ENCODE measurements around the gene REV3L. TPM values are rescaled to one million over a fixed set of nuclear protein-coding genes. Genes with fewer than 3 reads are reported as not detected.

REV3L gene
- total and polyA plus RNA-seq, 2 of the 13 experiments (the other 11 are each of a cell fraction or from before 2014, with no cell fraction given) = 12.8 to 31.3 TPM

GRCh38 chr6:111482959-111483735 is at the start of gene REV3L (continued):
- TF ChIP-seq RNF219 (CRISPR knock-in tag; IDR thresholded peaks at IDR 0.05) = peak; percentile 53; the same call in 1 of the 2 replicates
- TF ChIP-seq TBP (CRISPR knock-in tag; IDR thresholded peaks at IDR 0.05) = no peak
- TF ChIP-seq ZNF644 (CRISPR knock-in tag; IDR thresholded peaks at IDR 0.05; ENCODE audit: low read depth) = no peak
- TF ChIP-seq ZNF576 (CRISPR knock-in tag; IDR thresholded peaks at IDR 0.05) = 0 out of 2 replicates have a peak, but pooled peaks have one; percentile 13
- TF ChIP-seq SRSF1 (optimal IDR thresholded peaks at IDR 0.05; ENCODE audit: low read depth, low read length) = peak; percentile 76
- TF ChIP-seq ZNF629 (CRISPR knock-in tag; conservative IDR thresholded peaks at IDR 0.05) = 0 out of 2 replicates have a peak, but pooled peaks have one; percentile 22
- TF ChIP-seq ZNF407 (CRISPR knock-in tag; IDR thresholded peaks at IDR 0.05; ENCODE audit: not compliant biosample characterization) = no peak
- TF ChIP-seq ZNF275 (CRISPR knock-in tag; IDR thresholded peaks at IDR 0.05; ENCODE audit: borderline replicate concordance) = peak; percentile 86; the same call in 1 of the 2 replicates
- no peak for TF ChIP-seq ZNF382 (CRISPR knock-in tag; IDR thresholded peaks at IDR 0.05; ENCODE audit: borderline replicate concordance)
- TF ChIP-seq HNF4G (IDR thresholded peaks at IDR 0.05; ENCODE audit: borderline replicate concordance, low read depth, low read length) = no peak
- TF ChIP-seq HNF4G (CRISPR knock-in tag; IDR thresholded peaks at IDR 0.05; ENCODE audit: borderline replicate concordance, low read depth) = 0 out of 2 replicates have a peak, but pooled peaks have one; percentile 29
- no peak for TF ChIP-seq MTF1 (CRISPR knock-in tag; IDR thresholded peaks at IDR 0.05)
- peak; percentile 61 for TF ChIP-seq SP2 (CRISPR knock-in tag; IDR thresholded peaks at IDR 0.05)
- peak; percentile 53; the same call in 1 of the 2 replicates for TF ChIP-seq ZMYM3 (CRISPR knock-in tag; IDR thresholded peaks at IDR 0.05)

Data from HepG2 (cell line).